Osteoblast (primary cell): Measurements from ENCODE around the gene RAP1GDS1. TPM values are rescaled to one million over a fixed set of nuclear protein-coding genes. Genes with fewer than 3 reads are reported as not detected.

Experiments used
- DNase-seq: peaks from one replicate; pipeline ENCODE4 v3.0.0; 2011; ENCODE audit warnings: low spot score, mixed read lengths; ENCODE audit not compliant: insufficient read length; ENCODE audit errors: missing footprints
- H2AFZ ChIP-seq: 2 replicates; pipeline ENCODE4 v1.6.0; 2011; ENCODE audit warnings: mild to moderate bottlenecking, low read length
- H3K27ac ChIP-seq: 2 replicates; pipeline ENCODE4 v1.5.1; 2011; ENCODE audit warnings: mild to moderate bottlenecking, low read depth, low read length, moderate library complexity
- H3K27me3 ChIP-seq: 2 replicates; pipeline ENCODE4 v1.6.0; 2012; ENCODE audit warnings: mild to moderate bottlenecking, control low read depth, inconsistent platforms, low read length, moderate library complexity; ENCODE audit not compliant: insufficient read depth
- H3K36me3 ChIP-seq: 2 replicates; pipeline ENCODE4 v1.5.1; 2011; ENCODE audit warnings: mild to moderate bottlenecking, low read length, control low read depth, moderate library complexity; ENCODE audit not compliant: insufficient read depth
- H3K4me1 ChIP-seq: 2 replicates; pipeline ENCODE4 v1.5.1; 2011; ENCODE audit warnings: mild to moderate bottlenecking, low read length, control low read depth, moderate library complexity; ENCODE audit not compliant: insufficient read depth
- H3K4me2 ChIP-seq: 2 replicates; pipeline ENCODE4 v1.6.0; 2011; ENCODE audit warnings: mild to moderate bottlenecking, low read length; ENCODE audit not compliant: insufficient read depth
- H3K4me3 ChIP-seq: fragments of 200-600 bp; sonication (generic); 3 replicates; pipeline ENCODE4 v1.5.1; 2012; ENCODE audit warnings: mild to moderate bottlenecking, low read length, inconsistent platforms; ENCODE audit not compliant: insufficient read depth
- H3K79me2 ChIP-seq: 2 replicates; pipeline ENCODE4 v1.6.0; 2012; ENCODE audit warnings: mild to moderate bottlenecking, low read length, control low read depth, inconsistent platforms; ENCODE audit not compliant: insufficient read depth
- H3K9me3 ChIP-seq: 2 replicates; pipeline ENCODE4 v1.5.1; 2011; ENCODE audit warnings: low read depth, low read length, control low read depth
- H4K20me1 ChIP-seq: 2 replicates; pipeline ENCODE4 v1.6.0; 2012; ENCODE audit warnings: mild to moderate bottlenecking, low read length, control low read depth; ENCODE audit not compliant: insufficient read depth
- CTCF ChIP-seq: IDR thresholded peaks from 2 replicates; pipeline ENCODE4 v1.5.1; 2011; ENCODE audit warnings: mild to moderate bottlenecking, low read depth, low read length, moderate library complexity; ENCODE audit errors: extremely low read depth
- total RNA-seq: library from RNA; depleted of rRNA; stranded (reverse); fragments of >200 nt; gene quantifications from 2 replicates; pipeline ENCODE4 v1.2.3, GENCODE V29; 2012

Gene RAP1GDS1
- total RNA-seq, 1 donor: 60.1 TPM

- Histone ChIP-seq H3K27me3 (no peaks in the 10 kb centered on the region), H3K27ac (no peak overlapping the region)
- TF ChIP-seq CTCF: no peak
These were observed 173.6 kb downstream of the RAP1GDS1 start for GRCh38 chr4:98434816-98435215.

GRCh38 chr4:98444371-98444770 lies 183.2 kb downstream of the RAP1GDS1 start:
- no peak for DNase-seq
- no peaks in the 10 kb centered on the region for H3K9me3 ChIP-seq
- no peak overlapping the region for H3K4me3 ChIP-seq
- H3K27me3 ChIP-seq: no peaks in the 10 kb centered on the region
- H3K4me2 ChIP-seq: no peak overlapping the region
- no peaks in the 10 kb centered on the region for H3K4me1 ChIP-seq
- no peak for TF ChIP-seq CTCF
- no peak overlapping the region for H2AFZ ChIP-seq
- no peaks in the 10 kb centered on the region for H3K79me2 ChIP-seq
- no peaks in the 10 kb centered on the region for H4K20me1 ChIP-seq
- H3K27ac ChIP-seq: no peak overlapping the region
- H3K36me3 ChIP-seq: peaks cover 9% of the 10 kb centered on the region

More at GRCh38 chr4:98434816-98435215, 173.6 kb downstream of the RAP1GDS1 start:
- Histone ChIP-seq H3K79me2 (no peaks in the 10 kb centered on the region), H3K4me1 (peaks cover 21% of the 10 kb centered on the region), H3K9me3 (no peaks in the 10 kb centered on the region), H3K4me2 (no peak overlapping the region), H3K4me3 (no peak overlapping the region), H2AFZ (no peak overlapping the region), H3K36me3 (peaks cover 8% of the 10 kb centered on the region), H4K20me1 (no peaks in the 10 kb centered on the region)
- no peak for DNase-seq

GRCh38 chr4:98446499-98447375 lies 185.6 kb downstream of the RAP1GDS1 start:
- DNase-seq: no peak
- H3K27ac ChIP-seq: no peak overlapping the region
- no peaks in the 10 kb centered on the region for H3K4me1 ChIP-seq
- no peak for TF ChIP-seq CTCF
- H3K27me3 ChIP-seq: no peaks in the 10 kb centered on the region
- H3K9me3 ChIP-seq: no peaks in the 10 kb centered on the region
- H4K20me1 ChIP-seq: no peaks in the 10 kb centered on the region
- H3K79me2 ChIP-seq: no peaks in the 10 kb centered on the region
- H3K36me3 ChIP-seq: peaks cover 6% of the 10 kb centered on the region
- no peak overlapping the region for H2AFZ ChIP-seq
- no peak overlapping the region for H3K4me3 ChIP-seq
- no peak overlapping the region for H3K4me2 ChIP-seq

- Histone ChIP-seq H4K20me1 (no peaks in the 10 kb centered on the region), H3K27me3 (no peaks in the 10 kb centered on the region), H3K9me3 (no peaks in the 10 kb centered on the region), H3K4me1 (no peaks in the 10 kb centered on the region), H3K4me2 (no peak overlapping the region), H3K36me3 (no peaks in the 10 kb centered on the region), H2AFZ (no peak overlapping the region), H3K79me2 (no peaks in the 10 kb centered on the region), H3K4me3 (no peak overlapping the region), H3K27ac (no peak overlapping the region)
- no peak for DNase-seq
- no peak for TF ChIP-seq CTCF
These were observed 186.5 kb downstream of the RAP1GDS1 start for GRCh38 chr4:98447648-98448047.
